ENCODE data around the gene IRS4.

GRCh38 chrX:108696690-108697089, 39.7 kb downstream of the IRS4 start:
- no peak for TF ChIP-seq CTCF (IDR thresholded peaks at IDR 0.05)
- no peak for TF ChIP-seq ZFX (IDR thresholded peaks at IDR 0.05; ENCODE audit: borderline replicate concordance)
